SU-DHL-6 (cell line): ENCODE data around the gene TTLL1.
A peak's percentile ranks its signal among the peaks of the same experiment; 100 is the strongest.

ENCODE experiments used
- EZH2phosphoT487 ChIP-seq: fragments of 200-600 bp; sonication (generic), shearing (Covaris generic); conservative IDR thresholded peaks from 2 replicates; pipeline ENCODE4 v1.6.1; 2018; ENCODE audit warnings: mild to moderate bottlenecking, antibody characterized with exemption, low read length, moderate library complexity, mixed read lengths
- TF ChIP-seq, protein P1 (sequence below): fragments of 200-600 bp; sonication (generic); IDR thresholded peaks from one replicate; pipeline ENCODE4 v1.5.1; 2017; ENCODE audit warnings: antibody characterized with exemption, mild to moderate bottlenecking, low read length, moderate library complexity; ENCODE audit not compliant: insufficient read depth, poor library complexity, severe bottlenecking

DNA sequence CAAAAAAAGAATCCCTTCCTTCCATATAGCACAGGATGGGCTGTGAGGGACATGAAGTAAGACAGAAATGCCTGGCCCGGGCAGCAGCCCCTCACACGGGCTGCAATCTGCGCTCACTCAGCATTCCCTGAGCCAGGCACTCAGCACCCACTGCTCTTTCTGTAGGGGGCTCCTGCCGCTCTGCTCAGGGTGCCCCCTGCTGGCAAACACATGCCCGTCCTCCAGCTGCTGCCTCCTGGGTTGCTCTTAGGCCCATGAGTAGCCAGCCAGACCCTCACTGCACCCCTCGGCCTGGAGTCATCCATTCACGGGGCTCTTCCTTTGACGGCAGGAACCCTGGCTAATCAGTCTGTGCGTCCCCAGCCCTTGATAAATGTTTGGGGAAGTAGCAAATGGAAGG, 47.1 kb upstream of the TTLL1 start:
- TF ChIP-seq, protein P1, sequence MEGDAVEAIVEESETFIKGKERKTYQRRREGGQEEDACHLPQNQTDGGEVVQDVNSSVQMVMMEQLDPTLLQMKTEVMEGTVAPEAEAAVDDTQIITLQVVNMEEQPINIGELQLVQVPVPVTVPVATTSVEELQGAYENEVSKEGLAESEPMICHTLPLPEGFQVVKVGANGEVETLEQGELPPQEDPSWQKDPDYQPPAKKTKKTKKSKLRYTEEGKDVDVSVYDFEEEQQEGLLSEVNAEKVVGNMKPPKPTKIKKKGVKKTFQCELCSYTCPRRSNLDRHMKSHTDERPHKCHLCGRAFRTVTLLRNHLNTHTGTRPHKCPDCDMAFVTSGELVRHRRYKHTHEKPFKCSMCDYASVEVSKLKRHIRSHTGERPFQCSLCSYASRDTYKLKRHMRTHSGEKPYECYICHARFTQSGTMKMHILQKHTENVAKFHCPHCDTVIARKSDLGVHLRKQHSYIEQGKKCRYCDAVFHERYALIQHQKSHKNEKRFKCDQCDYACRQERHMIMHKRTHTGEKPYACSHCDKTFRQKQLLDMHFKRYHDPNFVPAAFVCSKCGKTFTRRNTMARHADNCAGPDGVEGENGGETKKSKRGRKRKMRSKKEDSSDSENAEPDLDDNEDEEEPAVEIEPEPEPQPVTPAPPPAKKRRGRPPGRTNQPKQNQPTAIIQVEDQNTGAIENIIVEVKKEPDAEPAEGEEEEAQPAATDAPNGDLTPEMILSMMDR = peak; percentile 82
- TF ChIP-seq EZH2phosphoT487 = no peak
